Calu3 (cell line): ENCODE results near the gene DMD. TPM values are rescaled to one million over a fixed set of nuclear protein-coding genes. Genes with fewer than 3 reads are reported as not detected.

Experiments used
- BruUV-seq: library from RNA; stranded (reverse); fragments of 400-500 nt; replicated peaks from 2 replicates; lab custom pipeline; 2021; lab: Mats Ljungman, UMichigan
- CTCF ChIA-PET: fragments of 300-600 bp; sonication (Branson Sonifier 250); formaldehyde crosslinking; loops from one replicate; lab custom pipeline; 2022; ENCODE audit warnings: antibody characterized with exemption; lab: Charles Lee
- DNase-seq: peaks from one replicate; pipeline ENCODE4 v3.0.0; 2022
- H3K27ac Mint-ChIP-seq: one replicate; pipeline ENCODE4 v1.8.0; 2022; ENCODE audit warnings: mixed read lengths; ENCODE audit not compliant: unreplicated experiment
- H3K27me3 Mint-ChIP-seq: one replicate; pipeline ENCODE4 v1.8.0; 2022; ENCODE audit warnings: mixed read lengths; ENCODE audit not compliant: unreplicated experiment
- H3K36me3 Mint-ChIP-seq: one replicate; pipeline ENCODE4 v1.8.0; 2022; ENCODE audit warnings: mild to moderate bottlenecking, moderate library complexity, mixed read lengths; ENCODE audit not compliant: insufficient read depth, unreplicated experiment
- H3K4me1 Mint-ChIP-seq: one replicate; pipeline ENCODE4 v1.8.0; 2022; ENCODE audit warnings: mild to moderate bottlenecking, low read depth, mixed read lengths; ENCODE audit not compliant: unreplicated experiment
- H3K4me3 Mint-ChIP-seq: one replicate; pipeline ENCODE4 v1.8.0; 2022; ENCODE audit warnings: mild to moderate bottlenecking, low read depth, moderate library complexity, mixed read lengths; ENCODE audit not compliant: unreplicated experiment
- H3K9me3 Mint-ChIP-seq: one replicate; pipeline ENCODE4 v1.8.0; 2022; ENCODE audit warnings: low read depth, mixed read lengths; ENCODE audit not compliant: unreplicated experiment
- CTCF ChIP-seq: fragments of 200-600 bp; IDR thresholded peaks from one replicate; pipeline ENCODE4 v1.8.0; 2022; ENCODE audit warnings: antibody characterized with exemption; ENCODE audit not compliant: unreplicated experiment
- intact Hi-C: fragments of 100-400 bp; cut with micrococcal nuclease; formaldehyde crosslinking; loops from one replicate; pipeline ENCODE4 v1.10.0; 2022; ENCODE audit not compliant: unreplicated experiment
- total RNA-seq: library from RNA; stranded (reverse); gene quantifications from 2 replicates; pipeline ENCODE4 v1.2.3, GENCODE V29; 2022

Gene DMD
- total RNA-seq, 1 experiment from 2014 or later = 11.6 TPM

- TF ChIP-seq CTCF = no peak
- Mint-ChIP-seq H3K27ac (no peak overlapping the region), H3K36me3 (no peaks in the 10 kb centered on the region), H3K9me3 (no peaks in the 10 kb centered on the region), H3K27me3 (no peaks in the 10 kb centered on the region), H3K4me1 (no peaks in the 10 kb centered on the region), H3K4me3 (no peak overlapping the region)
- CTCF ChIA-PET = no interaction called here
- intact Hi-C loops = no loop called here
- no TSS peak for BruUV-seq
- no peak for DNase-seq
These were observed 1056.2 kb downstream of the DMD start for GRCh38 chrX:32155044-32155638.

- DNase-seq = no peak
- no TSS peak for BruUV-seq
- H3K36me3 Mint-ChIP-seq = no peaks in the 10 kb centered on the region
- no peak for TF ChIP-seq CTCF
- CTCF ChIA-PET = no interaction called here
- H3K27me3 Mint-ChIP-seq = no peaks in the 10 kb centered on the region
- no peaks in the 10 kb centered on the region for H3K4me1 Mint-ChIP-seq
- no peaks in the 10 kb centered on the region for H3K9me3 Mint-ChIP-seq
- intact Hi-C loops = no loop called here
- no peak overlapping the region for H3K4me3 Mint-ChIP-seq
- H3K27ac Mint-ChIP-seq = no peak overlapping the region
These were observed 1057.8 kb downstream of the DMD start for GRCh38 chrX:32153585-32153984.

GRCh38 chrX:32150141-32150540 is 1061.2 kb downstream of the DMD start:
- intact Hi-C loops = no loop called here
- Mint-ChIP-seq H3K4me3 (no peak overlapping the region), H3K9me3 (no peaks in the 10 kb centered on the region), H3K27me3 (no peaks in the 10 kb centered on the region), H3K4me1 (no peaks in the 10 kb centered on the region), H3K36me3 (no peaks in the 10 kb centered on the region), H3K27ac (no peak overlapping the region)
- no TSS peak for BruUV-seq
- DNase-seq = no peak
- CTCF ChIA-PET = no interaction called here
- no peak for TF ChIP-seq CTCF

- BruUV-seq = no TSS peak
- intact Hi-C loops = no loop called here
- DNase-seq = no peak
- H3K4me3 Mint-ChIP-seq = no peak overlapping the region
- CTCF ChIA-PET = no interaction called here
- H3K4me1 Mint-ChIP-seq = no peaks in the 10 kb centered on the region
- no peak overlapping the region for H3K27ac Mint-ChIP-seq
- no peaks in the 10 kb centered on the region for H3K9me3 Mint-ChIP-seq
- TF ChIP-seq CTCF = no peak
- H3K27me3 Mint-ChIP-seq = no peaks in the 10 kb centered on the region
- no peaks in the 10 kb centered on the region for H3K36me3 Mint-ChIP-seq
These were observed 1069.5 kb downstream of the DMD start for GRCh38 chrX:32141841-32142240.
